Activated naive CD4-positive, alpha-beta T cell treated with anti-CD3 and anti-CD28 coated beads, Interleukin-2, amount 50 U/mL, for 16 hours (primary cell): ENCODE data around the gene SYNRG.
"Not testable (repeated sequence)": the region's sequence is repeated elsewhere in the genome, so short reads cannot be mapped to it uniquely, and the experiment has no call there.

Source experiments
- DNase-seq: peaks from one replicate; pipeline ENCODE4 v3.0.0-alpha.2; 2020

The SYNRG gene

DNA sequence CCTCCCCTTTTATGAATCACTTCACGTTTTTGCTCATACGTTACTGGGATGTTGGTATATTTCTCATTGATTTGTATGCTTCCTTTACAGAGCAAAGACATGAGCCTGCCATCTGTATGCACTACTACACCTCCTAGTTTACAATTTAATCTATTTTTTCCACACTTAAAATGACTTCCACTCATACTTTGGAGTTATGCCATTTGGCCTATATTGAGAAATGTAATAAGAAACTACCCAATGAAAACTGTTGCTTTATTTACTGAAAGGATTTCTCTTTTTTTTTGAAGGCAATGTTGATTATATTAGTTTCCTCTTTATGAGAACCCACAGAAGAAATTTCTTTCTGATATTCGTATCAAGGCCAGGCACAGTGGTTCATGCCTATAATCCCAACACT is 76.5 kb downstream of the SYNRG start:
- no peak for DNase-seq

GRCh38 chr17:37530420-37530819 is 78.8 kb downstream of the SYNRG start:
- no peak for DNase-seq

DNA sequence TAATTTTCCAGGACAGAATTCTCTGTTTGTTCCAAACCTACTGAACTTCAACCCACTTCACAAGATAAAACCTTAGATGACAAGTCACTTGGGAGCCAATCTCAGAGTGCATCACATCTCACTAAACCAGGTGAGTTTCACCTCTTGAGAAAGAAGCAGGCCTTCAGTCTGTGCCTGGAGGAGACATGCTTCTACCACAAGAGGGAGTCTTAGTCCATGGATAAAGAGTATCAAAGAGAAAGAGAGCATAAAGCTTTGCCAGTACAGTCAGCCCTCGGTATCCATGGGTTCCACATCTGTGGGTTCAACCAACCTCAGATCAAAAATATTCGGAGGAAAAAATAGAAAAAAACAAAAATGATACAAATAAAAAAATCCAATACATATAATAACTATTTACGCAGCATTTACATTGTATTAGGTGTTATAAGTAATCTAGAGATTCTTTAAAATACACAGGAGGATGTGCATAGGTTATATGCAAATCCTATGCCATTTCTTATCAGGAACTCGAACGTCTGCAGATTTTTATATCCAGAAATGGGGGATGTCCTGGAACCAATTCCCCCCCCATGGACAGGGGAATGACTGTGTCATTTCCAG is 81.9 kb downstream of the SYNRG start:
- no peak for DNase-seq

- no peak for DNase-seq
Measured at GRCh38 chr17:37523715-37524219, 85.5 kb downstream of the SYNRG start.

DNA sequence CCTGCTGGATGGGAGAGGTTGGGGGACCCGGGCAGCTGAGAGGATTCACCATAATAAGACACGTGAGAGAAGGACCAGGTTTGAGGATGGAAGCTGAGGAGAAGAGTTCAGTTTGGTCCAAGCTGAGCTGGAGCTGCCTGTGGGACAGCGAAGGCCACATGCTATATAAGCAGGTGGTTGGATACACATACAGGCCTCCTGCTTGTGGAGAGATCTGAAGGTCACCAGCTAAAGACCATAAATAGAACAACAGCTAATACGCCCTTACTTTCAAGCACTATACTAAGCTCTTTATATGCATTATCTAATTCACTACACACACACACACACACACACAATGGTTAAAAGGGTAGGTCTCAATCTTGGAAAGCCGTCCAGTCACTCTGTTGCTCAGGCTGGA is 87.4 kb downstream of the SYNRG start:
- no peak for DNase-seq

DNA sequence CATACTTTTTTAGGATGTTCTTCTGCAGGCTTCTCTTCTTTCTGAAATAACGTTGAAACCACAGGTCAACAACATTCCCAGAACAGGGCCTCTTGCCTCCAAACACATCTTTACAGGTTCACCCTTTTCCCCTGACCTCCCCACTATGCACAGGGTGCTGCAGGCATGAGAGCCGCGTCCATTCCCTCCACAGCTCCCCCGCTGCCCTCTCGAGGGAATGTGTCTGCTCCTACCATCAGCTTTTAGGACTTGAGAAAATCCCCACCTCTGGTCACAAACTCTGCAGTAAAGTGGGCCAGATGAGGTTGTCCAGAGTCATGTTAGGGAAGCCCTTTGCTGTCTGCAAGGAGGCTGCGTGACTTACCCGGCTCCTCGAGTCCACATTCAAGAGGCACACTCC is 89.0 kb downstream of the SYNRG start:
- DNase-seq = no peak

DNA sequence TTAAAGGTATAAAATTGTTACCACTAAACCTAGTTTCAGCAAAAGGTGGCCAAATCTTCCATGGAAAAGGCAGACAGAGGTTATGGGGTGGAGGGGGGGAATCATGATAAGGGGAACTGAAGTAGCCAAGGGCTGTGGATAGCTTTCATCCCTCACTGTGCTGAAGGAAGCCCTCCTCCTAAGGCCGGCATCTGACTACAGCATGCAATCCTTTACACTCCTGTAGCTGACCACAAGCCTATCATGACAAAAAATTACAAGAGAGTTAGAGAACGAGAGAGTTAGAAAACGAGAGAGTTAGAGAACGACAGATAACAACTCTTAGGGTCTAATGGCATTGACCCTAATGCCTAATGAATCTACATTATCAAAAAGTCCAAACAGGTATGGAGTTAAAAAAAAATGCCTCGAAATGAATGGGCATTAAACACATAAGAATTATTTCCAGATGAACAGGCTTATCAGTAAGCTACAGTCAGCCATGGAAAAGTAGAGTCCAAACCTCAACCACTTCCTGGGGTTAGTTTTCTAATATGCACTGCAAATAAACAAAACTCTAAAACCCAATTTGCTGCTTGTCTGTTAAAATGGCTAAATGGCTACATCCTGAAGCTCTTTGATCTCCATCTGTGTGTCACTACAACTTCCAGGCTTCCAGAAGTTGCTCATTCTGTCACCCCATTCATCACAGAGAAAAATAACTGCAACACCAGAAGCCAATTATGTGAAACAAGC is 89.8 kb downstream of the SYNRG start:
- no peak for DNase-seq

- DNase-seq = no peak
Measured at GRCh38 chr17:37518826-37519225, 90.4 kb downstream of the SYNRG start.

GRCh38 chr17:37517881-37518280 is 91.3 kb downstream of the SYNRG start:
- DNase-seq = no peak

- no peak for DNase-seq
Measured at GRCh38 chr17:37516127-37516571, 93.1 kb downstream of the SYNRG start.

- DNase-seq = no peak
Measured at GRCh38 chr17:37513711-37514110, 95.5 kb downstream of the SYNRG start.

- DNase-seq = no peak
Measured at GRCh38 chr17:37512442-37513068, 96.7 kb downstream of the SYNRG start.

DNA sequence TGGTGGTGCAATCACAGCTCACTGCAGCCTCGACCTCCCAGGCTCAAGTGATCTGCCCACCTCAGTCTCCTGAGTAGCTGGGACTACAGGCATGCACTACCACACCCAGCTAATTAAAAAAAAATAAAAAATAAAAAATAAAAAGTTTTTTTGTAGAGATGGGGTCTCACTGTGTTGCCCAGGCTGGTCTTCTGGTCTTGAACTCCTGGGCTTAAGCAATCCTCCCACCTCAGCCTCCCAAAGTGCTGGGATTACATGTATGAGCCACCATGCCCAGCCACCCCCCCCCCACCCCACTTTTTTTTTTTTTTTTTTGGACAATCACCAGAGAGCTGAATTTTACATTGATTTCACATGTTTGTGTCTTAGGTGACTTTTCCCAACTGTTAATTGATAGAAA is 97.6 kb downstream of the SYNRG start:
- DNase-seq = not testable (repeated sequence)

- DNase-seq = no peak
Measured at GRCh38 chr17:37510056-37510455, 99.2 kb downstream of the SYNRG start.

DNA sequence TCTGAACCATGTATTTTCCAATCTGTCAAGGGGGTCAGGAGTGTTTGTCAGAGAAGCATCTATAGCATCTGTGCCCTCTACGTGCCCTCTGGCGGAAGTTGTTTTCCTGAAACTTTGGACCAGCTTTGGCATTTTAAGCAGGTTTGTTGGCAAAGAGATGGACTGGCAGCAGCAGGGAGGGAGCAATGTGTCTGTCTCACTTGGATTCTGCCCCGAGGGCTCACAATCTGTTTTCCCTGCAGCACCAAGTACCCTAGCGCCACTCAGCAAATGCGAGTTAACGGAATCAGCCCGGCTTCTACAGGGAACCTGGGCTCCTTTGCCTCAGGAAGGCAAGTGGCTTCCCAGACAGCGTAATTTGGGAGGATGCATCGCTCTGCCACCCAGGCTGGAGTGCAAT is 102.1 kb downstream of the SYNRG start:
- no peak for DNase-seq

DNA sequence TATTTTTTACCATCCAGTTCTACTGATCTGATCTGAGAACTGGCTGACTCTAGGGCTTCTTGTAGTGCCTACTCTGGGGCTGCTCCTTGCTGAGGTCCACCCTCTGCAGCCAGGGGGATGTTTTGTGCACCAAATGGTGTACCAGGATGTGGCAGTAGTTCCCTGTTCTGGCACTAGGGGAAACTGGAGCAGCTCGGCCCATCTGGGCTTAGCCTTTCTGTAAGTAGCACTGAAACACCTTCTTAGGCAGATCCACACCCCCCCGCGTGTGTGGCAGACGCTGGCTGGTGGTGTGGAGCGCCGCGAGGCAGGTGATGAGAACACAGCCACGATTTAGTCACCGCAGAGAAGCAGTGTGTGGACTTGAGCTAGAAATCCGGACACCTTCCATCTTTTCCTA is 102.5 kb downstream of the SYNRG start:
- DNase-seq = no peak

- DNase-seq = no peak
Measured at GRCh38 chr17:37505333-37505732, 103.9 kb downstream of the SYNRG start.

DNA sequence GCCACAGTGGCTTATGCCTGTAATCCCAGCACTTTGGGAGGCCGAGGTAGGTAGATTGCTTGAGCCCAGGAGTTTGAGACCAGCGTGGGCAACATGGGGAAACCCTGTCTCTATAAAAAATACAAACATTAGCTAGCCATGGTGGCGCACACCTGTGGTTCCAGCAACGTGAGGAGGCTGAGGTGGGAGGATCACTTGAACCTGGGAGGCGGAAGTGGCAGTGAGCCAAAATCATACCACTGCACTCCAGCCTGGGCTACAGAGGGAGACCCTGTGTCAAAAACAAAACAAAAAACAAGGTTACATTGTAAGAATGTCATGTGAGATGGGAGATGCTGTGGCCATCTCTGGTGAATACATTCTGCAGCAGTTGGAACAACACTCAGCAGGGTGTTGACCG is 106.1 kb downstream of the SYNRG start:
- DNase-seq = no peak

DNA sequence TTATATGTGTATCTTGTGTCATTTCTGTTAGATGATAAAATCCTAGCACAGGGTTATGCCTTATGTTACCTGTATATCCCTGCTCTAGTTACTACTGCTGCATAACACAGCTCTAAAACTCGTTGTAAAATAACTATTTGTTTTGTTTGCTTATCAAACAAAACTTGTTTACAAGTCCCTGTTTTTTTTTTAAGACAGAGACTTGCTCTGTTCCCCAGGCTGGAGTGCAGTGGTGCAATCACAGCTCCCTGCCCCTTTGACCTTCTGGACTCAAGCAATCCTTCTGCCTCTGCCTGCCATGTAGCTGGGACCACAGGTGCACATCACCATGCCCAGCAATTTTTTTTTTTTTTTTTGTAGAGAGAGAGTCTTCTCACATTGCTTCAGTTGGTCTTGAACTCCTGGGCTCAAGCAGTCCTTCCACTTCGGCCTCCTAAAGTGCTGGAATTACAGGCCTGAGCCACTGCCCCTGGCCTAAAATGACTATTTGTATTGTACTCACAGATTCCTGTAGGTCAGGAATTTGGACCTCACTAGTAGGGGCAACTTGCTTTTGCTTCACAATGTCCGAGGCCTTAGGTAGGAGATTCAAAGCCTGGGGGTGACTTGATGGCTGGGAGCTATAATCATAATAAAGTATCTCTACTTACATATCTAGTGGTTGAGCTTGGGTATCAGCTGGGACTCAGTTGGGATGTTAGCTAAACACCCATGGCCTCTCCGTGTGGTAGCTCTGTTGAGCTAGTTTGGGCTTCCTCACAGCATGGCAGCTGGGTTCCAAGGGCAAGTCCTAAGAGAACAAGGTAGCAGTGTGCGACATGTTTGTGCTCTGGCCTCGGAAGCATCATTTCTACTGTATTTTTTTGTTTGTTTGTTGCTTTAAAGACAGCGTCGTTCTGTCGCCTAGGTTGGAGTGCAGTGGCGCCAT is 106.9 kb downstream of the SYNRG start:
- DNase-seq = no peak

DNA sequence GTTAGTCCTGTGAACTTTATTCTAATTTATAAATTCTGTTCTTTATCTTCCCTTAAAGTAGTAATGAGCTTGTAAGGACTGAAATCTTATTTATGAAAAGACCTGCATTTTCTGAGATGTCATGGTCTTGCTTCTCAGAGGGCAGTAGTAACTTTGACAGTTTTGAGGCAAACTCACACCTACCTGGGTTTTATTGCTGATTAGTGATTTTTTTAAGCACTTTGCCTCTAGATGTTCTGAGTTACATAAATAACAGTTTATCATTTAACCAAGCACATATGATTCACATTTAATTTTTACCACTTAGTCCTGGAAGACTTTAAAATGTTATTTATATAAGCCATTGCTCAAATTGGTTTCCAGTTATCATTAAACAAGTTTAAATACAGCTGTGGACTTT is 108.8 kb downstream of the SYNRG start:
- DNase-seq = no peak

- no peak for DNase-seq
Measured at GRCh38 chr17:37494971-37495370, 114.2 kb downstream of the SYNRG start.

DNA sequence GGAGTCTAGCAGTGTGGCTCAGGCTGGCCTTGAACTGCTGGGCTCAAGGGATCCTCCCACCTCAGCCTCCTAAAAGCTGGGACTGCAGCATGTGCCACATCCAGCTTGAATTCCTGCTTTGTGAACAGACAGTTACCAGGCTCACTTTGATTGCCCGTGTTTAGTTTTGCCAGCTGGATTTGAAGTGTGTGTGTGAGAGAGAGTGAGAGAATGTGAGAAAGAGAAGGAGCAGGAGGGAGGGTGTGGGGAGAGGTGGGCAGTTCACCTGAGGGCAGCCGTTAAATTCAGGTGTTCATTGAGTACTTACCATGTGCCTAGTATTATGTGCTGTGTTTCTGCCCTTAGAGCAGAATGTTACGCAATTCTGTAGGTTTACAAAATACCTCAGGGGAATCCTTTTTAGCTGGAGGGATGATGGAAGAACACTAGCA is 114.8 kb downstream of the SYNRG start:
- DNase-seq = no peak
